K562 (cell line): ENCODE data around the gene MPIG6B. TPM values are rescaled to one million over a fixed set of nuclear protein-coding genes. Genes with fewer than 3 reads are reported as not detected.

Experiments
- CBFA2T2 ChIP-seq: fragments of 450-650 bp; conservative IDR thresholded peaks from 2 replicates; pipeline ENCODE4 v1.6.1; 2017; ENCODE audit warnings: mild to moderate bottlenecking
- POLR2A ChIP-seq: fragments of 450-650 bp; conservative IDR thresholded peaks from 2 replicates; pipeline ENCODE4 v1.6.1; 2016
- RBM14 ChIP-seq: fragments of 200-400 bp; formaldehyde crosslinking; IDR thresholded peaks from 2 replicates; pipeline ENCODE4 v1.6.1; 2018; ENCODE audit warnings: low read depth, mild to moderate bottlenecking, low read length, moderate library complexity, borderline replicate concordance; ENCODE audit not compliant: insufficient read depth
- ZBTB40 ChIP-seq, 2 experiments: fragments of 450-650 bp in 1 of 2; sonication (generic) in 1 of 2; formaldehyde crosslinking in 1 of 2; IDR thresholded peaks; 2 replicates each; pipeline versions ENCODE4 v1.7.1 to v1.9.0; 2016 to 2022; ENCODE audit warnings: inconsistent platforms in 1 of 2, mild to moderate bottlenecking in 1 of 2, missing genetic modification reagents in 1 of 2
- polyA plus RNA-seq, 8 experiments: library from polyadenylated mRNA; depleted of rRNA in 4 of 8; stranded (reverse) in 5 of 8; unstranded in 3 of 8; fragments of >200 nt; fragmentation: Nextera tagmentation in 2 of 8; fragmentation: Illumina TruSeq in 1 of 8; extraction: Ambion mirVana in 2 of 8; extraction: Trizol in 1 of 8; gene quantifications; 2 replicates each; pipeline versions ENCODE4 v1.2.1 to v1.2.3, GENCODE V29; 2011 to 2014; ENCODE audit warnings: inconsistent platforms in 1 of 8, missing spikeins in 1 of 8
- total RNA-seq, 7 experiments: library from RNA; depleted of rRNA in 6 of 7; stranded (reverse); fragments of >200 nt in 6 of 7; fragmentation: Illumina TruSeq in 2 of 7; extraction: Trizol in 2 of 7; gene quantifications; 2 replicates each; pipeline versions ENCODE4 v1.2.1 to v1.2.3, GENCODE V29; 2011 to 2021; ENCODE audit warnings: low replicate concordance in 1 of 7

The MPIG6B gene
- total and polyA plus RNA-seq, 9 of the 15 experiments (the other 6 are each of a cell fraction or from before 2014, with no cell fraction given) = 0.11 to 1.2 (median 0.28) TPM; not detected in 1

GRCh38 chr6:31737315-31737990 lies 14.3 kb downstream of the MPIG6B start (continued):
- TF ChIP-seq ZBTB40 (IDR thresholded peaks at IDR 0.05) (no peak), ZBTB40 (CRISPR knock-in tag; IDR thresholded peaks at IDR 0.05) (no peak), CBFA2T2 (no peak), POLR2A (no peak), RBM14 (no peak)
